Nasal cavity respiratory epithelium epithelial cell of viscerocranial mucosa (primary cell): Measurements from ENCODE around the gene TMEM9. TPM values are rescaled to one million over a fixed set of nuclear protein-coding genes. Genes with fewer than 3 reads are reported as not detected.

ENCODE experiments used
- total RNA-seq: library from RNA; depleted of rRNA; stranded (reverse); fragments of >200 nt; gene quantifications from 2 replicates; pipeline ENCODE4 v1.2.3, GENCODE V29; 2014

TMEM9 gene
- 54.7 and 67.4 TPM in 2 replicates for total RNA-seq

GRCh38 chr1:201154389-201155165 is at the start of gene TMEM9:
TMEM9 (minus strand) TSS chr1:201154474; CDS start chr1:201153923, 551 bp downstream.

DNA sequence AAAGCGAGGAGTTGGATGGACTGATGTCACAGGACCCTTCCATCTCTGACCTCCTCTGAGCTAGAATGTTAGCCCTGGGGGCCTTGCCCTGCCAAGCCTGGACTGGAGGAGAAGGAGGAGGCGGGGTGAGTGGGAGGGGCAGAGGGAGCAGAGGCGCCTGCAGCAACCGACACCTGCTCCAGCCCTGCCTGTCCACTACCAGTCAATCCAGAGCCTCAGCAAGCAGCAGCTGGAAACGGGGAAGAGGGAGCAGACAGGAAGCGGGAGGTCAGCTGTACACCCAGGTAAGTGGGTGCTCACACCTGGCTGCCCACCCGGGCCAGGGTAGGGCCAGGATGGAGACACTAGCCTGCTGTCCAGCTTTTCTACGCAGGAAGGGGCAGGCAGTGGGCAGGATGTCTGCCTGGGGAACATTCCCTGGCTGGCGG is 36.4 kb upstream of the TMEM9 start, which contains the start of gene IGFN1:
TSS of gene IGFN1 (plus strand) at position 201 of the 428 bp plus-strand sequence. CDS start 2,470 bp downstream, outside the sequence.

GRCh38 chr1:201126832-201127754 is 27.2 kb downstream of the TMEM9 start, which contains the start of gene ASCL5:
ASCL5 (minus strand) TSS chr1:201127184; CDS start chr1:201115372, 11,812 bp downstream.

DNA sequence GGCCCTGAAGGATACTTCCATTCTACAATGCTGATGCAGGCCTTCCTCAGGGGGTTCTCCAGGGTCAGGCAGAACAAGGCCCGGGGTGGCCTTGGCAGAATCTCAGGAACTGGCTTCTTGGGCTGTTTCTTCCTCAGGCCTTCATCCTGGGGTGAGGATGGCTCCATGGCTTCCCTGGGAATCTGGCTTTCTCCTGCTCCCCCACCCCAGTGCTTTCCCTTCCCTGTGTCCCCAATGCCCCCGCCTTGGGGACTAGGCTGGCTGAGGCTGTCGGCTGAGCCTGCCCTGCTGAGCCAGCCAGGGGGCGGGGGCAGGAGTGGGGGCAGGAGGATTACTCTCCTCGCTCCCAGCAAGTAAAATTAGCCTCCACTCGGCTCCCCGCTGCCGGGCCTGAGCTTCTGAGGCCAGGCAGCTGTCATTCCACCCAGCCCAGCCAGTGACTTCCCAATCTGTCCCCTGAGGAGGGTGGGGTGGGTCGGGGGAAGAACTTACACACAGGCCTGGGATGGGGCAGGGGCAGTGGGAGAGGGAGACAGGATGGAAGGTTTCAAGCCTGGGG is 42.0 kb downstream of the TMEM9 start, which contains the start of gene CACNA1S:
TSS of gene CACNA1S (minus strand) at position 254 of the 559 bp plus-strand sequence. CDS start at position 167, 87 bp downstream.

Other genes with a start within 250 kb of the TMEM9 start
- gene KIF21B, start 130.8 kb downstream of the TMEM9 start, total RNA-seq: 4.4 and 8.8 TPM in 2 replicates
- not detected in 2 replicates for gene CACNA1S, start 42.0 kb downstream of the TMEM9 start, total RNA-seq
- under 0.01 and 0.07 TPM in 2 replicates for gene ASCL5, start 27.3 kb downstream of the TMEM9 start, total RNA-seq
- gene IGFN1, start 36.4 kb upstream of the TMEM9 start, total RNA-seq: 0.68 TPM in 1 of 2 replicates, not detected in the other
- 241 and 397 TPM in 2 replicates for gene PKP1, start 129.0 kb upstream of the TMEM9 start, total RNA-seq
- 0.68 and 1.3 TPM in 2 replicates for gene TNNT2, start 223.2 kb upstream of the TMEM9 start, total RNA-seq
- gene LAD1, start 244.8 kb upstream of the TMEM9 start, total RNA-seq: 155 and 157 TPM in 2 replicates